ENCODE results near the gene SNRPA. TPM values are rescaled to one million over a fixed set of nuclear protein-coding genes. Genes with fewer than 3 reads are reported as not detected.
A peak's percentile ranks its signal among the peaks of the same experiment; 100 is the strongest.

SNRPA gene
- total RNA-seq, 1 donor from 2014 or later: 126 TPM

- TF ChIP-seq, protein P1, sequence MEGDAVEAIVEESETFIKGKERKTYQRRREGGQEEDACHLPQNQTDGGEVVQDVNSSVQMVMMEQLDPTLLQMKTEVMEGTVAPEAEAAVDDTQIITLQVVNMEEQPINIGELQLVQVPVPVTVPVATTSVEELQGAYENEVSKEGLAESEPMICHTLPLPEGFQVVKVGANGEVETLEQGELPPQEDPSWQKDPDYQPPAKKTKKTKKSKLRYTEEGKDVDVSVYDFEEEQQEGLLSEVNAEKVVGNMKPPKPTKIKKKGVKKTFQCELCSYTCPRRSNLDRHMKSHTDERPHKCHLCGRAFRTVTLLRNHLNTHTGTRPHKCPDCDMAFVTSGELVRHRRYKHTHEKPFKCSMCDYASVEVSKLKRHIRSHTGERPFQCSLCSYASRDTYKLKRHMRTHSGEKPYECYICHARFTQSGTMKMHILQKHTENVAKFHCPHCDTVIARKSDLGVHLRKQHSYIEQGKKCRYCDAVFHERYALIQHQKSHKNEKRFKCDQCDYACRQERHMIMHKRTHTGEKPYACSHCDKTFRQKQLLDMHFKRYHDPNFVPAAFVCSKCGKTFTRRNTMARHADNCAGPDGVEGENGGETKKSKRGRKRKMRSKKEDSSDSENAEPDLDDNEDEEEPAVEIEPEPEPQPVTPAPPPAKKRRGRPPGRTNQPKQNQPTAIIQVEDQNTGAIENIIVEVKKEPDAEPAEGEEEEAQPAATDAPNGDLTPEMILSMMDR (IDR thresholded peaks at IDR 0.05; ENCODE audit: unreplicated experiment): no peak
- peak overlapping the region; percentile 68 for H3K27ac Mint-ChIP-seq
These were observed 40.3 kb downstream of the SNRPA start for GRCh38 chr19:40791349-40791748.

DNA sequence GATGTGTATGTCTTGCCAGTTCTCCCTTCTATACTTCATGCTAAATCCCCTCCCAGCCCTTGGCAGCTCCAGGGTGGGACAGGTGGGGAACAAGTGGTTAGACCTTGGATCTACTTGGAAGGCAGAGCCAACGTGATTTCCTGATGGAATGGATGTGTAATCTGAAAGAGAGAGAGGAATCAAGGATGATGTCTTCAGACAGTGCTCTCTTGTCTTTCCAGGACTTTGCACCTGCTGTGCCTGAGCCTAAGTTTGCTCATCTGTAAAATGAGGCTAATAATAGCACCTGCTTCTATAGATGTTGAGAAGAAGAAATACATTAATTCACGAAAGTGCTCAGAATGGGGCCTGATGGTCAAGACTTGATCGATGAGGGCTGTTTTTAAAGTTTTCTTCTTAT, 41.0 kb downstream of the SNRPA start:
- DNase-seq (ENCODE audit: low spot score, unreplicated experiment): no peak
- H3K27me3 Mint-ChIP-seq: no peaks in the 10 kb centered on the region
- H3K36me3 Mint-ChIP-seq (ENCODE audit: insufficient read depth): peaks cover 17% of the 10 kb centered on the region
- TF ChIP-seq, protein P1 (IDR thresholded peaks at IDR 0.05; ENCODE audit: unreplicated experiment): no peak
- no peak overlapping the region for H3K27ac Mint-ChIP-seq
- no peaks in the 10 kb centered on the region for H3K4me1 Mint-ChIP-seq (ENCODE audit: low read depth)
- H3K4me3 Mint-ChIP-seq (ENCODE audit: low read depth): no peak overlapping the region
- no peaks in the 10 kb centered on the region for H3K9me3 Mint-ChIP-seq (ENCODE audit: low read depth)

More at GRCh38 chr19:40791349-40791748, 40.3 kb downstream of the SNRPA start:
- H3K27me3 Mint-ChIP-seq: no peaks in the 10 kb centered on the region
- H3K4me3 Mint-ChIP-seq (ENCODE audit: low read depth): no peak overlapping the region
- peaks cover 17% of the 10 kb centered on the region for H3K36me3 Mint-ChIP-seq (ENCODE audit: insufficient read depth)
- DNase-seq (ENCODE audit: low spot score, unreplicated experiment): no peak
- H3K9me3 Mint-ChIP-seq (ENCODE audit: low read depth): no peaks in the 10 kb centered on the region
- no peaks in the 10 kb centered on the region for H3K4me1 Mint-ChIP-seq (ENCODE audit: low read depth)

GRCh38 chr19:40797166-40797962, 46.4 kb downstream of the SNRPA start:
- H3K4me1 Mint-ChIP-seq (ENCODE audit: low read depth): peaks cover 23% of the 10 kb centered on the region
- peak overlapping the region; percentile 99 for H3K27ac Mint-ChIP-seq

DNA sequence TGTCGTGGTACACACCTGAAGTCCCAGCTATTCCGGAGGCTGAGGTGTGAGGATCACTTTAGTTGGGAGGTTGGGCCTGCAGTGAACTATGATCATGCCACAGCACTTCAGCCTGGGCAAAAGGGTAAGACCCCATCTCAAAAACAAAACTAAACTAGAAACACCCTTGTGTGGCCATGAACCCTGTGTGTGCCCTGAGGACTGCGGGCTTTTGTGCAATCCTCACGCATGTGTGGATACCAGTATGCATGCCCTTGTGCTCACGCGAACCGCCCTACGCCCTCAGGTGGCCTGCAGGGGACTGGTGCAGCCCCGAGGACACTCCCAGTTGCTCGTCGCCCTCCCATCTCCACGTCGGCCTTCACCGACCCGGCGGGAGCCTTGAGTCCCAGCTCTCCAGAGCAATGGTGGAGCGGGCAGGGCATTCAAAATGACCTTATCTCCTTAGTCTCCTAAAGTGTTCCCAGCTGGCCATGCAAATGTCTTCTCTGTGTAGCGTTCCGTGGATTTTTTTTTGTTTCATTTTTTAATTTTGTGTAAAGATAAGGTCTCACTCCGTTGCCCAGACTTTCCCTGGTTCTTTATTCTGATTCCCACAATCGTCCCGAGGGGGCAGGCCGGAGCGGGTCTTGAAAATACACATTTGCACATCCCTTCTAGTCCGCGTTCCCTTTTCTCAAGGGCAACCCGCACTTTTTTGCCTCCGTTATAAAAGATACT, 47.1 kb downstream of the SNRPA start:
- DNase-seq (ENCODE audit: low spot score, unreplicated experiment): peak; percentile 52
- Mint-ChIP-seq H3K27ac (peak overlapping the region; percentile 99), H3K9me3 (ENCODE audit: low read depth) (no peaks in the 10 kb centered on the region), H3K27me3 (no peaks in the 10 kb centered on the region), H3K4me3 (ENCODE audit: low read depth) (peak overlapping the region; percentile 81), H3K4me1 (ENCODE audit: low read depth) (peaks cover 31% of the 10 kb centered on the region), H3K36me3 (ENCODE audit: insufficient read depth) (peaks cover 4% of the 10 kb centered on the region)
- TF ChIP-seq, protein P1 (IDR thresholded peaks at IDR 0.05; ENCODE audit: unreplicated experiment): peak; percentile 47

More at GRCh38 chr19:40797166-40797962, 46.4 kb downstream of the SNRPA start:
- Mint-ChIP-seq H3K36me3 (ENCODE audit: insufficient read depth) (peaks cover 5% of the 10 kb centered on the region), H3K9me3 (ENCODE audit: low read depth) (no peaks in the 10 kb centered on the region), H3K4me3 (ENCODE audit: low read depth) (peak overlapping the region; percentile 10), H3K27me3 (no peaks in the 10 kb centered on the region)
- TF ChIP-seq, protein P1 (IDR thresholded peaks at IDR 0.05; ENCODE audit: unreplicated experiment): no peak
- DNase-seq (ENCODE audit: low spot score, unreplicated experiment): no peak

Data from progenitor cell of endocrine pancreas (in vitro differentiated cells).